Activated CD8-positive, alpha-beta memory T cell treated with anti-CD3 and anti-CD28 coated beads for 24 hours (primary cell): ENCODE data around the gene BCL2L2.
"Not testable (repeated sequence)": the region's sequence is repeated elsewhere in the genome, so short reads cannot be mapped to it uniquely, and the experiment has no call there.

Experiments
- DNase-seq: peaks from one replicate; pipeline ENCODE4 v3.0.0-alpha.2; 2020

Gene BCL2L2

GRCh38 chr14:23324993-23325392 is 18.4 kb downstream of the BCL2L2 start:
- DNase-seq, result no peak

- DNase-seq, result not testable (repeated sequence)
Observed at GRCh38 chr14:23325746-23326145, 19.1 kb downstream of the BCL2L2 start.

DNA sequence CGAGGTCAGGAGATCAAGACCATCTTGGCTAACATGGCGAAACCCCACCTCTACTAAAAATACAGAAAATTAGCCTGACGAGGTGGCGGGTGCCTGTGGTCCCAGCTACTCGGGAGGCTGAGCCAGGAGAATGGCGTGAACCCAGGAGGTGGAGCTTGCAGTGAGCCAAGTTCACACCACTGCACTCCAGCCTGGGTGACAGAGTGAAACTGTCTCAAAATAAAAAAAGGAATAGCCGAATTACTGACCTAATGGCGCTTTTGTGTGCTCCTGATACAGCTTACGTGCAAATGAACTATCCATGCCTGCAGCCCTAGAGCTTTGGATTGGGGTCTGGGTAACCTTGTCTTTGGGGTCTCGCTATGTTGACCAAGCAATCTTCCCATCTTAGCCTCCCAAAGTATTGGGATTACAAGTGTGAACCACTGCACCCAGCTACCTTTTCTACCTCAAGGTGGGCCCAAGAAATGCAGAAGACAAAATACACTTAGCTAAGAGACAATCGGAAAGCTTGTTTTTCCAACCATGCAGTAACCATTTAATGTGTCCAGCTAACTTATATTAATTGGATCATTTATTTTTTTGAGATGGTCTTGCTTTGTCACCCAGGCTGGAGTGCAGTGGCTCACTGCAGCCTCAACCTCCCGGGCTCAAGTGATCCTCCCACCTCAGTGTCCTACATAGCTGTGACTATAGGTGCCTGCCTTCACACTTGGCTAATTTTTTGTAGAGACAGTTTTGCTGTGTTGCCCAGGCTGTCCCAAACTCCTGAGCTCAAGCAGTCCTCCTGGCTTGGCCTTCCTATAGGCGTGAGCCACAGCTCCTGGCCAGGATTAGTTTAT is 20.1 kb downstream of the BCL2L2 start:
- peak; percentile 57 for DNase-seq

GRCh38 chr14:23327947-23328744 is 21.5 kb downstream of the BCL2L2 start:
- peak; percentile 71 for DNase-seq

DNA sequence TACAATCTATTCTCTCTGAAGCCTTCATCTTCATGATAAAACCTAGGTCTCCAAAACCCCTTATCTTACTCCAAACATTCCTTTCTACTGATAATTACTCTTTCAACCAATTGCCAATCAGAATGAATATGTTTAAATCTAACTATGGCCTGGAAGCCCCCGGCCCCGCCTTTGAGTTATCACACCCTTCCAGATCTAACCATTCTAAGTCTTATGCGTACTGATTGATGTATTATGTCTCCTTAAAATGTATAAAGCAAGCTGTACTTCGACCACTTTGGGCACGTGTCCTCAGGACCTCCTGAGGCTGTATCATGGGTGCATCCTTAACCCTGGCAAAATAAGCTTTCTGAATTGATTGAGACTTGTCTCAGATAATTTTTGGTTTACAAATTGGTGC is 29.0 kb downstream of the BCL2L2 start:
- DNase-seq, result no peak

DNA sequence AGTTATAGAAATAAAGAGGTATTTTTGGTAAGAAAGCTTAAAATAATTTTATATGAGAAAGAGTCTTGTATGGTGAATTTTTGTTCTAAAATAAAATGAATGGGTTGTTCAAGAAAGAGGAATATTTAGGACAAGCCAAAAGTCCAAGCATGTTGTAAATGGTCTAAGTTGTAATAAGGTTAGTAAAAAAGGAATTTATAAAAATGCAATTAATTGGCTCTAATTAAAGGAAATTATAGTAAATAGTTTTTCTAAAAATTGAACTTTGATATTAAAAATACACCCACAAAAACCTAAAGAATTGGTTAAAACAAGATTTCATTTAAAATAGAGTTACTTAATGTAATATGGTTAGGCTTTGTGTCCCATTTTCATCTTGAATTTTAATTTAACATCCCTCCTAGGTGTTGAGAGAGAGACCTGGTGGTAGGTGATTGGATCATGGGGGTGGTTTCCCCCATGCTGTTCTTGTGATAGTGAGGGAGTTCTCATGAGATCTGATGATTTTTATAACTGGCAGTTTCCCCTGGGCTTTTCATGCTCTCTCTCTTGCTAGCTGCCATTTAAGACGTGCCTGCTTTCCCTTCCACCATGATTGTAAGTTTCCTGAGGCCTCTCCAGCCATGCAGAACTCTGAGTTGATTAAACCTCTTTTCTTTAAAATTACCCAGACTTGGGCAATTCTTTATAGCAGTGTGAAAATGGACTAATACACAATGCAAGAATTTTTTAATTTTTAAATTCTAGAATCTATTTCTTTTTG is 33.1 kb downstream of the BCL2L2 start:
- no peak for DNase-seq

- DNase-seq, result no peak
Observed at GRCh38 chr14:23344481-23344880, 37.8 kb downstream of the BCL2L2 start.

DNA sequence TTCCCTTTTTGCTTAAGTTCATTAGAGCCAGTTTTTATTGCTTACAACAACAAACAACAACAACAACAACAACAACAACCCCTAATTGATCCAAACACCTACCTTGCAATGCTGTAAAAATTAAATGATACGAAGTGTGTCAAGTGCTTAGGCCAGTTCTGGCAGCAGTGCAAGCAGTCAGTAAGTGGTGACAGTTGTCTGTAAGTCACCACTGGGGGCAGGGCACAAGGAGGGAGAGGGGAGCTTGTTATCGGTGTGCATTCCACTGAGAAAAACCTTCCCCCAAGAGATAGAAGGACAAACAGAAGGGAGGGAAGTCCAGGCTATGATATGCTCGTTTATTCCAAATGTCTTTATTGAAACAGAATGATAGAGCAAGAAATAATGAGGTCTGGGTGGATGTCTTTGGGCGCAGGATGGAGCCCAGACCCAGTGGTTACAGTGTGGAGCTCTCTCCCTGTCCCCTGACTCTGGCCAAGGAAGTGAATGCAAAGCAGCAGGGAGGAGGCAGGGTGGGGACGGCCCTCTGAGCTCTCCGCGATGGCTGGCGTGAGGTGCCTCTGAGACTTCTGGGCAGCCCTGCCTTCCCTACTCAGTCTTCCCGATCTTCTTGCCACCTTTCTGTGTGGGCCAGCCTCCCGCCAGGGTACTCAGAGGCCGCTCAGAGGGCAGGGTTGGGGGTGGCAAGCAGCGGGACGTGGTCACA is 39.5 kb downstream of the BCL2L2 start:
- no peak for DNase-seq

DNA sequence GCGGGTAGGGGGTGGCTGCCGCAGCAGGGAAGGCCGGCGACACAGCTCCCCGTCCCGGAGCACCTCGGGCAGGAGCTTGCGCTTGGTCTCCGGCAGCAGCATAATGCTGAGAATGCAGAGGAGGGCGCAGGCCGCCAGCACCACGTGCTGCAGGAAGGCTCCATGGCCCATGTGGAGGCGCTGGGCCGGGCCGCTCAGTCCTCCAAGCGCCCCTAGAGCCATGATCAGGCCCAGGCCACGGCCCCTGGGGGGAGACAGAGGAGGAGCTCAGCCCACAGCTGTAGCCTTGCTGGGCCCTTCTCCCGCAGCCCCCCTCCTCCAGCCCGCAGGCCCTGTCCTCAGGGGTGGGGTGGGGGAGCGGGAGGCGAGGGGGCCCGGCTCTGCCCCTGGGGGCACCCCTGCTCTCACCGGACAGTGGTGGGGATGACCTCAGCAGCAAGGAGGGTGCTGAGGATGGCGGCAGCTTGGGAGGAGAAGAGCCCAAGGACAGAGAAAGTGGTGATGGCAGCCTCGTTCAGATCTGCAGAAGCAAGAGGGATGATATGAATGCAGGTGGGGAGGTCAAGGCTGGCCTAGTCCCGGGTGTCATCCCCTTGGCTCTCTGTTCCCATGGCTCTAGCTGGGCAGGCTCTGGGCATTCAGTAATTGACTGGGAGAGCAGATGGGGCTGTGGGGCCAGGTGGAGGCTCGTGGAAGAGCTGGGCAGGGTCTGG is 40.2 kb downstream of the BCL2L2 start:
- no peak for DNase-seq

GRCh38 chr14:23347406-23348296 is 41.0 kb downstream of the BCL2L2 start:
- no peak for DNase-seq

DNA sequence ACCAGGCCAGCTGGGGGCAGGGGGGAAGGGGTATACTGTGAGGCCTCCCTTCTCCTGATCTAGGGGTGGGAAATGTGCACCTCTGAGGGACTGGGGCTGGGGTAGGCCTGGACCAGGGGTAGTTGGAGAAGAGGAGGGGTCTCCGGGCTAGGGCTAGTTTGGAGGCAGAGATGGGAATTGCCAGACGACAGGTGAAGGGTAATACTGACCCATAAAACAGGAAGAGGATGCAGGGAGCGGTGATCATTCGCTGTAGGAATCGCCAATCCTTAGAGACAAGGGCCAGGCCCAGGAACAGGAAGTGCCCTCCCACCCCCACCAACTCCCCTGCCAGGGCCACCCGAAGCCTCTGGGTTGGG is 41.6 kb downstream of the BCL2L2 start:
- DNase-seq, result no peak

GRCh38 chr14:23349156-23349845 is 42.7 kb downstream of the BCL2L2 start:
- DNase-seq, result no peak

DNA sequence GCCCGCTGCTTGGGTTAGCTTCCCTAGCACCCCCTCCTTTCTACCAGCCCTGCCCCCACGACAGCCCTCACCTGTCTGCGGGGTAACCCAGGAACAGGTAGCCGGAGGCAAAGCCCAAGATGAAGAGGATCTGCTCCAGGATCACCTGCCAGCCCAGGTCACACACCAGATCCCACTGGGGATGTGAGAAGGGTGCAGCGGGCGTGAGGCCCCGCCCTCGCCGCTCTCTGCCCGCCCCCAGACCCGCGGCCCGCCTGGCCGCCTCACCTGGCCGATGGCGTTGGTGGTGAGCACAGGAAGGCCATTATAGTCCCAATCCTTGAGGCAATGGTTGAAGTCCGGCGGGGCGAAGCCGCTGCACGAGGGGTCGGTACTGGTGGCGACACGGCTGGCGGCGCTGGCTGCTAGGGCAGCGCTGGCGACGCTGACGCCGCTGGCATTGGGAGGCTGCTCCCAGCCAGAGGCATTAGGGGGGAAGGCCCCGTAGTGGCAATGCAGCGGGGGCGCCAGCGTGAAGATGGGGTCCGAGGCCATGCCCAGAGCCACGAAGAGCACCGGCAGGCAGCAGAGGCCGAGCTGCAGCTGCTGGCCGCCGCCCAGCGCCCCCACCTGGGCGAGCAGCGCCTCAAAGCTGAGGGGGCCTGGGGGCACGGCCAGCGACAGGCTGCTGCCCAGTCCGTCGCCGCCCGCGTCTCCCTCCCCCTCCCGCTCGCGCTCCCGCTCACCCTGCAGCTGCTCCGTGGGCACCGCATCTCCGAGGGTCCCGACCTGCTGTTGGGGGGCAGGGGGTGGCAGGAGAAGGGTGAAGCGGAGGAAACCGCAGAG is 45.3 kb downstream of the BCL2L2 start:
- DNase-seq, result peak; percentile 61

- peak; percentile 79 for DNase-seq
Observed at GRCh38 chr14:23352506-23353432, 46.1 kb downstream of the BCL2L2 start, which contains the start of gene SLC22A17. TSS of gene SLC22A17 (minus strand) at chr14:23352887.

DNA sequence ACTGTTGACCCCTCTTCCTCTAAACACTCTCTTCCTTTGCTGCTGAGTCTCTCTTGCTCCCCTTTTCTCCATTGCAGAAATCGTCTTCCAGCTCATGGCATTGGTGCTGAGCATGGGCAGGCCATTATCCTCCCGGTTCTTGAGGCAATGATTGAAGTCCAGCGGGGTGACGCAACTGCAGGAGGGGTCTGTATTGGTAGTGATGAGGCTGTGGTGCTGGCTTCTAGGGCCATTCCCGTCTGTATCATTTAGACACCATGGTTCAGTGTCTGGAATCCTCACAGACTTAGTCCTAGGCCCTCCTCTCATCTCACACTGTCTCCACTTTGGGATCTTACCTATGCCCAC is 46.8 kb downstream of the BCL2L2 start:
- DNase-seq, result no peak

GRCh38 chr14:23354990-23355389 is 48.4 kb downstream of the BCL2L2 start:
- no peak for DNase-seq

- no peak for DNase-seq
Observed at GRCh38 chr14:23355871-23356435, 49.3 kb downstream of the BCL2L2 start.

DNA sequence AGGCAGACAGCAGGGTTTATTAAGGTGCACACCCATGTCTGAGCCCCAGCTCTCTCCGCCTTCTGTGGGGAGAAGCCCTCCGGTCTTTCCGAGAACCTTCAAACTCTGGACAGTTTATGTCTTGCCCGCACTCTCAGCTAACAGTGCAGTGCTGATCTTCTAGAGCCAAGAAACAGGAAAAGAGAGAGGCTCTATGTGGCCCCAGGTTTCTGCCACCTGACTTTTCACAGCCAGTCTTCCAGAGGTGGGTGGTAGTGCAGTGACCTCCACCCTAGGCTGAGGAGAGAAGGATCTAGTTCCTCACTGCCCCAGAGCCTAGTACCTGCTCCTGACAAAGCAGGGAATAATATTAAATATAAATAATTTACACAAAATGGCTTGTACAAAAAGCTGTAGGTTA is 50.0 kb downstream of the BCL2L2 start:
- DNase-seq, result no peak
